Measurements from ENCODE around the gene MOB3B.
"Not testable (repeated sequence)": the region's sequence is repeated elsewhere in the genome, so short reads cannot be mapped to it uniquely, and the experiment has no call there.

MOB3B gene

DNA sequence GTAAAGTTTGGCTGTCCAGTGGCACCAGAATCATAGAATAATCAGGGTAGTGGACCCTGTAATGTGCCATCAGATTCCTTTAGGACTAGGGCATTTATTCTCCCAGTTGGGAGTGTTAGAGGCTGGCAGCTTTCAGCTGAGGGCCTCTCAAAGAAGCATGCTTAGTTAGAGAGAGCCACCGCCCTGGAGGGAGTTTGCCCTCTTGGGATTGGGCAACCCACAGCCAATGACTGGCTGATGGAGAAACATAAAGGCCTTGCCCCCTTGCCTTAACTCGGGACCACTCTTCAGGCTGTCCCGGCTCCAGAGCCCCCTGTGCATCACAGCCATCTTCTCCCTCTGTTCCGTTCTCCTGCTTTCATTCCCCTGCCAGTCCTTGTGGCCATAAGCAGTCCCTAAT is 26.0 kb downstream of the MOB3B start:
- no peak for DNase-seq
- Histone ChIP-seq H3K27me3 (ENCODE audit: insufficient read depth, low read depth, severe bottlenecking) (no peaks in the 10 kb centered on the region), H3K9me3 (ENCODE audit: severe bottlenecking) (no peaks in the 10 kb centered on the region), H3K4me3 (ENCODE audit: low read depth, low read length) (no peak overlapping the region), H3K36me3 (no peaks in the 10 kb centered on the region), H3K27ac (no peak overlapping the region)
- no peak for TF ChIP-seq CTCF (IDR thresholded peaks at IDR 0.05; ENCODE audit: low read depth, low read length)

DNA sequence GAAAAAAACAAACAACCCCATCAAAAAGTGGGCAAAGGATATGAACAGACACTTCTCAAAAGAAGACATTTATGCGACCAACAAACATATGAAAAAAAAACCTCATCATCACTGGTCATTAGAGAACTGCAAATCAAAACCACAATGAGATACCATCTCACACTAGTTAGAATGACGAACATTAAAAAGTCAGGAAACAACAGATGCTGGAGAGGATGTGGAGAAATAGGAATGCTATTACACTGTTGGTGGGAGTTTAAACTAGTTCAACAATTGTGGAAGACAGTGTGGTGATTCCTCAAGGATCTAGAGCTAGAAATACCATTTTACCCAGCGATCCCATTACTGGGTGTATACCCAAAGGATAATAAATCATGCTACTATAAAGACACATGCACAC is 28.7 kb downstream of the MOB3B start:
- not testable (repeated sequence) for DNase-seq; H3K36me3 ChIP-seq; H3K4me3 ChIP-seq (ENCODE audit: low read depth, low read length); H3K27ac ChIP-seq; H3K9me3 ChIP-seq (ENCODE audit: severe bottlenecking); H3K27me3 ChIP-seq (ENCODE audit: insufficient read depth, low read depth, severe bottlenecking)

DNA sequence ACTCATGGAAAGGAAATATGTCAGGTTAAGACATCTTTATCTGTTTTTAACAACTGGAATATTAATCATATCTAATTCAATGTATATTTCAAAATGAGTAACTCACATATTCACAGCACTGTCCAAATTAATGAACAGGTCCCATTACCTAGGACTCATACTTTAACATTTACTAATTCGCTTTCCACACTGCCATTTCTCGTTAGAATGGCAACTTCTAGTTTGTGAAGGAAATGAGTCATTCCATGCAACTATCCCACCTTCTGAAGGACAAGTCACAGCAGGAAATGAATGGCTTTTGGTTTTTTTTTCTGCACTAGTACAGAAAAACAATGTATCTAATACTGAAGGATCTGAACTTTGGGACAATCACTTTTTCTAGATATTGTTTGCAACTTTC is 30.2 kb downstream of the MOB3B start:
- no peak for DNase-seq
- no peak overlapping the region for H3K27ac ChIP-seq
- no peaks in the 10 kb centered on the region for H3K27me3 ChIP-seq (ENCODE audit: insufficient read depth, low read depth, severe bottlenecking)
- H3K36me3 ChIP-seq: no peaks in the 10 kb centered on the region
- H3K9me3 ChIP-seq (ENCODE audit: severe bottlenecking): no peaks in the 10 kb centered on the region
- TF ChIP-seq CTCF (IDR thresholded peaks at IDR 0.05; ENCODE audit: low read depth, low read length): no peak
- H3K4me3 ChIP-seq (ENCODE audit: low read depth, low read length): no peak overlapping the region

DNA sequence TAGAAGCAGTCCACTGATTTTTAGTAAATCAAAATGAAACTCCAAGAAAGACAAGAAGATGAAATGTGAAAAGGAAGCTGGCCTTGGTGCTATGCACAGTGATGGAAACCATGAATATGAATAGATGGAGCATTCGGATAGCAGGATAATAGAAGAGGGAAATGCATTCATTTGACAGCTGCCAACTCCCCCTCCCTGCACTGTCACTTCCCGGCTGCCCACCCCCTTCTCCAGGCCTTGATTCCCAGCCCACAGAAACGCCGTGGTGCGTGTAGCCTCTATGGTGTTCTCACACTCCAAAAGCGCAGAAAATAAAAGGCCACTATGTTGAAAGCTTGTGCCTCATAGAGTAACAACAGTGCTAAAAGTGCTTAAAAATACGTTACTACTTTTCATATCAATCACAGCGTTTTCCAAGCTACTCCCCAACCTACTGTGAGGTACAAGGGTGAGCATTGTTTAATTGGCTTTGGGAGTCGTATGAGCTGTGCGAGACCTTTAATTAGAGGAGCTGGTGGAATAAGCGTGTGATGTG is 31.7 kb downstream of the MOB3B start:
- H3K9me3 ChIP-seq (ENCODE audit: severe bottlenecking): no peaks in the 10 kb centered on the region
- DNase-seq: no peak
- no peak overlapping the region for H3K4me3 ChIP-seq (ENCODE audit: low read depth, low read length)
- H3K36me3 ChIP-seq: no peaks in the 10 kb centered on the region
- no peak for TF ChIP-seq CTCF (IDR thresholded peaks at IDR 0.05; ENCODE audit: low read depth, low read length)
- H3K27ac ChIP-seq: no peak overlapping the region
- no peaks in the 10 kb centered on the region for H3K27me3 ChIP-seq (ENCODE audit: insufficient read depth, low read depth, severe bottlenecking)

DNA sequence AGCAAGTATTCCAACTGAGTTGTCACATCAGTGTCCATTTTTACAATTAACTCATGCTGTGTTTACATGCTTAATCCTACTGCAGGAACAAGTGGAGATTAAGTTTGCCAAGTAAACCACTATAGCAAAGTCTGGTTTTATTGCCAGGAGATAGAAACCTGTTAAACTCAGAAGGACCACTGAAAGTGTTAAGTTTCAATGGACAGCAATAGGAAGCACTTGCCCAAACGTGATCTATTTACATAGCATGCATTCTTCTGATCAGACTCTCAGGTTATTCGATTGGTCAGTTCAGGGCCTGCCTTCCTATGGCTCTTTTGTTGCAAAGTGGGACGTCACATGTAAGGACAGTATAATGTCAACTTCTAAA is 33.5 kb downstream of the MOB3B start:
- no peak for DNase-seq
- no peaks in the 10 kb centered on the region for H3K9me3 ChIP-seq (ENCODE audit: severe bottlenecking)
- no peaks in the 10 kb centered on the region for H3K27me3 ChIP-seq (ENCODE audit: insufficient read depth, low read depth, severe bottlenecking)
- no peaks in the 10 kb centered on the region for H3K36me3 ChIP-seq
- H3K27ac ChIP-seq: no peak overlapping the region
- TF ChIP-seq CTCF (IDR thresholded peaks at IDR 0.05; ENCODE audit: low read depth, low read length): no peak
- H3K4me3 ChIP-seq (ENCODE audit: low read depth, low read length): no peak overlapping the region

DNA sequence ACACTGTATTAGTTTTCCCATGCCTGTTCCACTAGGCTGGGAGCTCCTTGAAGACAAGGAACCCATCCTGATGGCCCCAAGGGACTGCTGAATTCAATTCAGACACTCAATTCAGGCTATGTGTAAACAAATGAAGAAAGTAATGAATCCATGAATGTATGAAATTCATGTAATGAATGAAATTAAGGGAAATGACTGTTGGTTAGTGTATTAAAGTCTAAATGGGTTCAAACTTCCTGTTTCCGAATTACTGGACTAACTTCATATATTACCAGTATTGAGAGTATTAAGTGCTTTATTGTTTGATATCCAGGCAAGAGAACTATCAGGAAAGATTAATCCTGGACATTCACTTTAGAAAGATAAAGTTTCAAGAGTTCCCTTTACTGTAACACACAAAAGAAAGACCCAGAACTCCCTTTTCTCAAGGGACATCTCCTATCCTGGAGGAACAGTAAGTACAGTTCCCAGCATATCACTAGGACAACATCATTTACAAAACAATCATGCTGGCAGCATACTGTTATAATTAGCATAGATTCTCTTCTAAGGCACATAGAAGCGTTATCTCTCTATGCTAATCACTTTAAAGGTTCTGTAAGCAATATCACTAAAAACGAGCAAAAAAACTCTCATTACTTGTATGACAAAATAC is 34.0 kb downstream of the MOB3B start:
- H3K27me3 ChIP-seq (ENCODE audit: insufficient read depth, low read depth, severe bottlenecking): no peaks in the 10 kb centered on the region
- no peak overlapping the region for H3K4me3 ChIP-seq (ENCODE audit: low read depth, low read length)
- TF ChIP-seq CTCF (IDR thresholded peaks at IDR 0.05; ENCODE audit: low read depth, low read length): no peak
- H3K27ac ChIP-seq: no peak overlapping the region
- no peaks in the 10 kb centered on the region for H3K36me3 ChIP-seq
- DNase-seq: no peak
- H3K9me3 ChIP-seq (ENCODE audit: severe bottlenecking): no peaks in the 10 kb centered on the region

All from WERI-Rb-1 (cell line).